ENCODE measurements around the gene FAM9C. TPM values are rescaled to one million over a fixed set of nuclear protein-coding genes. Genes with fewer than 3 reads are reported as not detected.

FAM9C gene
- total RNA-seq, 1 donor from 2014 or later = not detected

DNA sequence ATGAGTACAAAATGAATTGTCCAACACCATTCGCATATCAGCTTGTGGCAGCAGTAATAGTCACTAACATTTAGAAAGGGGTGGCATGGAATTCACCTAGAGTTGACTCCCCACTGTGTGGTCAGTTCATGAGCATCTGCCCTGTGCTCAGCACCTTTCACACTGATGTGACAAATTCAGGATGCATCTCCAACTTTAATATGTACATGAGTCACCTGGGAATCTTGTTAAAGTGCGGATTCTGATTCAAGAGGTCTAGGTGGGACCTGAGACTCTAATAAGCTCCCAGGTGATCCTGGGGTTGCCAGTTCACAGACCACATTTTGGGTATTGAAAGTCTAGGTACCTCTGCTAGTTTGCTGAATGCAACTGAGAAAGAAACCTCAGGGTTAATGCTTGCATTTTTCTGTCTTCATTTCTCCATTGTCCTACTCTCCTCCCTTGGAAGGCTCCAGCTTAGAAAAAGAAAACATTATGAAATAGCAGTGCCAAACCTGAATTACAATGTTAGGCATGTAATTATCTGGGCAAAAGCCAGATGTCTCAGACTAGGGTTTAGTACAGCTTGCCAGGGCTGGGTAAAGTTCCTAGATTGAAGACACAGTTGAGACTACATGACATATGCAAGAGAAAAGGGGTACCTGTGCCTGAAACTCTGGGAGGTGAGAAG lies 36.8 kb downstream of the FAM9C start:
- Mint-ChIP-seq H3K9me3 (ENCODE audit: unreplicated experiment) (peaks cover 7% of the 10 kb centered on the region), H3K4me3 (ENCODE audit: unreplicated experiment) (no peak overlapping the region)
- TF ChIP-seq, protein P1, sequence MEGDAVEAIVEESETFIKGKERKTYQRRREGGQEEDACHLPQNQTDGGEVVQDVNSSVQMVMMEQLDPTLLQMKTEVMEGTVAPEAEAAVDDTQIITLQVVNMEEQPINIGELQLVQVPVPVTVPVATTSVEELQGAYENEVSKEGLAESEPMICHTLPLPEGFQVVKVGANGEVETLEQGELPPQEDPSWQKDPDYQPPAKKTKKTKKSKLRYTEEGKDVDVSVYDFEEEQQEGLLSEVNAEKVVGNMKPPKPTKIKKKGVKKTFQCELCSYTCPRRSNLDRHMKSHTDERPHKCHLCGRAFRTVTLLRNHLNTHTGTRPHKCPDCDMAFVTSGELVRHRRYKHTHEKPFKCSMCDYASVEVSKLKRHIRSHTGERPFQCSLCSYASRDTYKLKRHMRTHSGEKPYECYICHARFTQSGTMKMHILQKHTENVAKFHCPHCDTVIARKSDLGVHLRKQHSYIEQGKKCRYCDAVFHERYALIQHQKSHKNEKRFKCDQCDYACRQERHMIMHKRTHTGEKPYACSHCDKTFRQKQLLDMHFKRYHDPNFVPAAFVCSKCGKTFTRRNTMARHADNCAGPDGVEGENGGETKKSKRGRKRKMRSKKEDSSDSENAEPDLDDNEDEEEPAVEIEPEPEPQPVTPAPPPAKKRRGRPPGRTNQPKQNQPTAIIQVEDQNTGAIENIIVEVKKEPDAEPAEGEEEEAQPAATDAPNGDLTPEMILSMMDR (IDR thresholded peaks at IDR 0.05) = peak; percentile 12

DNA sequence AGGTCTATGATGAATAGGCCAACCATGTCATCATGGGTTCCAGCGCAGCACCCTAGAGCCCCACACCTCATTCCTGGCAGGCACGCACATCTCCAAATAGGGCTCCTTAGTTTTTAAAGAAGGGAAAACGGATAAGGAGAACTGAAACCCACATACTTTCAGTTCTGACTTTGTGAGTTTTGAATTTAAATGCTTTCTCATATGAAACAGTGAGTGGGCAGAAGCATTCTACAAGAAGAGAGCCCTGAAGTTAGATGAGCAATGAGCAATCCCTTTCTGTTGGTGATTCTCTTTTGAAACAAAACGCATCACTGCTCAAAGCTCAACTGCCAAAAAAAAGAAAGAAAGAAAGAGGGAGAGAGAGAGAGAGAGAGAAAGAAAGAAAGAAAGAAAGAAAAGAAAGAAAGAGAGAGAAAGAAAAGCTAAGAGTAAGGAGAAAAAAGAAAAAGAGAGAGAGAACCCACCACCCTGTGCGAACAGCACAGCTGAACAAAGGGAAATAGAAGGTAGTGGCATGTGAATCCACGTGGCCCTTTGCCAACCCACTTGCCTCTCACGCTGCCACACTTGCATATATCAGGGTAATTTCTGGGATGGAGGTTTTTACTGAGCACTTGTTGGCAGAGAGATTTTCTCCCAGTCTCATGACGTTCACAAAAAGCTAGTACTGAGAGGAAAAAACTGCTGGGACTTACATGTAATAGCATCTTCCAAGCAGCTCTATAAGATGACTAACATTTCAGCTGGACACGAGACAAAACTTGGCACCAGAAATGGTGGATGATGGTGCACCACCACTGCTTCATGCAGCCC lies 38.6 kb downstream of the FAM9C start:
- Mint-ChIP-seq H3K4me1 (ENCODE audit: unreplicated experiment) (peaks cover 44% of the 10 kb centered on the region), H3K27me3 (ENCODE audit: unreplicated experiment) (no peaks in the 10 kb centered on the region), H3K9me3 (ENCODE audit: unreplicated experiment) (no peaks in the 10 kb centered on the region), H3K36me3 (ENCODE audit: unreplicated experiment) (no peaks in the 10 kb centered on the region), H3K4me3 (ENCODE audit: unreplicated experiment) (no peak overlapping the region), H3K27ac (ENCODE audit: unreplicated experiment) (peak overlapping the region; percentile 76)
- DNase-seq (ENCODE audit: extremely low spot score, unreplicated experiment) = no peak
- TF ChIP-seq, protein P1 (IDR thresholded peaks at IDR 0.05) = no peak

More for the DNA sequence above, 36.8 kb downstream of the FAM9C start:
- H3K27ac Mint-ChIP-seq (ENCODE audit: unreplicated experiment) = peak overlapping the region; percentile 69
- H3K27me3 Mint-ChIP-seq (ENCODE audit: unreplicated experiment) = no peaks in the 10 kb centered on the region
- no peaks in the 10 kb centered on the region for H3K36me3 Mint-ChIP-seq (ENCODE audit: unreplicated experiment)
- H3K4me1 Mint-ChIP-seq (ENCODE audit: unreplicated experiment) = peaks cover 42% of the 10 kb centered on the region
- no peak for DNase-seq (ENCODE audit: extremely low spot score, unreplicated experiment)

DNA sequence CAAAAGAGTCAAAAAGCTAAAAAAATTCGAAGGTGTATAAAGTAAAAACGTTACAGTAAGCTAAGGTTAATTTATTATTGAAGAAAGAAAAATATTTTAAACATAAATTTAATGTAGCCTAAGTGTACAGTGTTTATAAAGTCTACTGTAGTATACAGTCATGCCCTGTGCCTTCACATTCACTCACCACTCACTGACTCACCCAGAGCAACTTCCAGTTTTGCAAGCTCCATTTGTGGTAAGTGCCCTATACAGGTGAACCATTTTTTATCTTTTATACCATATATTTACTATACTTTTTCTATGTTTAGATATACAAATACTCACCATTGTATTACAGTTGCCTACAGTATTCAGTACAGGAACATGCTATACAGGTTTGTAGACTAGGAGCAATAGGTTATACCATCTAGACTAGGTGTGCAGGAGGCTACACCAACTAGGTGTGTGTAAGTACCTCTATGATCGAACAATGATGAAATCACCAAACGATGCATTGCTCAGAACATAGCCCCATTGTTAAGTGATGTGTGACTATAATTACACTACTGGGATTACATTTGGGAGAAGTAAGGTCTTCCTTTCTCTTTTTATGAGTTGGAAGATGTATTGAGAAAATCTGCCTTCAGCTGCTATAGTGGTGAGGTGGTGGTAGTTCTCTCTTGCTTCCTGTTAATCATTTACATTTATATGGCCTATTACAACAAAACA lies 42.3 kb downstream of the FAM9C start:
- H3K9me3 Mint-ChIP-seq (ENCODE audit: unreplicated experiment) = no peaks in the 10 kb centered on the region
- TF ChIP-seq, protein P1 (IDR thresholded peaks at IDR 0.05) = no peak
- no peak overlapping the region for H3K4me3 Mint-ChIP-seq (ENCODE audit: unreplicated experiment)
- H3K36me3 Mint-ChIP-seq (ENCODE audit: unreplicated experiment) = no peaks in the 10 kb centered on the region
- no peaks in the 10 kb centered on the region for H3K27me3 Mint-ChIP-seq (ENCODE audit: unreplicated experiment)
- no peak overlapping the region for H3K27ac Mint-ChIP-seq (ENCODE audit: unreplicated experiment)
- no peak for DNase-seq (ENCODE audit: extremely low spot score, unreplicated experiment)
- peaks cover 40% of the 10 kb centered on the region for H3K4me1 Mint-ChIP-seq (ENCODE audit: unreplicated experiment)

DNA sequence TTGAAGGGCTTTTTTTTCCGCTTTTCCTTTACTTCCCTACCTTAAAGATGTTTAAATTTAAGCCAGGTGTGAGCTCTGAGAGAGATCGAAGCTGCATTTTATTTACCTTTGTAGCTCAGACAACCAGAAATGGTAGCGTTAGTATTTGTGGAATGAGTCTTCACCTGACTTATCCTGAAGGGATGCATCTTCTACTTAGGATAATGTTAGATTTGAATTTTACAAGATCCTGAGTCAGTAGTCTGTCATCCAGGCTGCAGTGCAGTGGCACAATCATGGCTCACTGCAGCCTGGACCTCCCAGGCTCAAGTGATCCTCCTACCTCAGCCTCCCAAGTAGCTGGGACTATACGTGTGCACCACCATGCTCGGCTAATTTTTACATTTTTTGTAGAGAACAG lies 43.3 kb downstream of the FAM9C start:
- Mint-ChIP-seq H3K4me1 (ENCODE audit: unreplicated experiment) (peaks cover 31% of the 10 kb centered on the region), H3K4me3 (ENCODE audit: unreplicated experiment) (no peak overlapping the region), H3K27me3 (ENCODE audit: unreplicated experiment) (no peaks in the 10 kb centered on the region), H3K27ac (ENCODE audit: unreplicated experiment) (no peak overlapping the region), H3K36me3 (ENCODE audit: unreplicated experiment) (no peaks in the 10 kb centered on the region), H3K9me3 (ENCODE audit: unreplicated experiment) (no peaks in the 10 kb centered on the region)
- DNase-seq (ENCODE audit: extremely low spot score, unreplicated experiment) = no peak
- TF ChIP-seq, protein P1 (IDR thresholded peaks at IDR 0.05) = no peak

All from osteocyte (in vitro differentiated cells).